Neural cell (in vitro differentiated cells): ENCODE results near the gene HELZ2. TPM values are rescaled to one million over a fixed set of nuclear protein-coding genes. Genes with fewer than 3 reads are reported as not detected.

Experiments
- H2AFZ ChIP-seq: fragments of 200-600, 300-800 bp; sonication (generic), shearing (Covaris generic); 2 replicates; pipeline ENCODE4 v1.6.0; 2014; ENCODE audit warnings: low read depth, mild to moderate bottlenecking, antibody characterized with exemption, low read length, moderate library complexity
- H3F3A ChIP-seq: fragments of 200-600 bp; shearing (Covaris generic); 2 replicates; pipeline ENCODE4 v1.6.1; 2016; ENCODE audit warnings: mild to moderate bottlenecking, moderate library complexity, mixed read lengths, antibody characterized with exemption, low read length; ENCODE audit not compliant: insufficient read depth, poor library complexity, severe bottlenecking
- H3K27ac ChIP-seq: fragments of 200-600, 300-800 bp; sonication (generic), shearing (Covaris generic); 2 replicates; pipeline ENCODE4 v1.5.1; 2014; ENCODE audit warnings: mild to moderate bottlenecking, low read length, moderate library complexity
- H3K27me3 ChIP-seq: fragments of 300-800, 200-600 bp; sonication (generic), shearing (Covaris generic); 2 replicates; pipeline ENCODE4 v1.6.0; 2014; ENCODE audit warnings: mild to moderate bottlenecking, low read depth, low read length, moderate library complexity; ENCODE audit not compliant: insufficient read depth
- H3K36me3 ChIP-seq: fragments of 300-800, 200-600 bp; sonication (generic), shearing (Covaris generic); 2 replicates; pipeline ENCODE4 v1.5.1; 2014; ENCODE audit warnings: mild to moderate bottlenecking, antibody characterized with exemption, low read length, moderate library complexity; ENCODE audit not compliant: insufficient read depth
- H3K4me2 ChIP-seq: fragments of 300-800, 200-600 bp; sonication (generic), shearing (Covaris generic); 2 replicates; pipeline ENCODE4 v1.6.0; 2014; ENCODE audit warnings: mild to moderate bottlenecking, low read length
- H3K4me3 ChIP-seq: fragments of 300-800, 200-600 bp; sonication (generic), shearing (Covaris generic); 2 replicates; pipeline ENCODE4 v1.5.1; 2014; ENCODE audit warnings: mild to moderate bottlenecking, low read length, moderate library complexity
- H3K79me2 ChIP-seq: fragments of 200-600 bp; shearing (Covaris generic); replicated peaks from 2 replicates; pipeline ENCODE4 v1.6.0; 2014; ENCODE audit warnings: mild to moderate bottlenecking, low read length, moderate library complexity; ENCODE audit not compliant: insufficient read depth
- H3K9ac ChIP-seq: fragments of 300-800, 200-600 bp; sonication (generic), shearing (Covaris generic); 2 replicates; pipeline ENCODE4 v1.6.1; 2016; ENCODE audit warnings: mild to moderate bottlenecking, low read length, mixed read lengths
- H3K9me2 ChIP-seq: fragments of 200-600 bp; shearing (Covaris generic); 2 replicates; pipeline ENCODE4 v1.6.1; 2016; ENCODE audit warnings: mild to moderate bottlenecking, low read length, mixed read lengths; ENCODE audit not compliant: insufficient read depth
- H3K9me3 ChIP-seq: fragments of 200-600, 300-800 bp; sonication (generic), shearing (Covaris generic); 2 replicates; pipeline ENCODE4 v1.6.1; 2016; ENCODE audit warnings: mild to moderate bottlenecking, mixed run types, low read length, moderate library complexity, mixed read lengths
- H4K20me1 ChIP-seq: fragments of 200-600 bp; shearing (Covaris generic); 2 replicates; pipeline ENCODE4 v1.6.1; 2016; ENCODE audit warnings: mild to moderate bottlenecking, mixed run types; ENCODE audit not compliant: insufficient read depth
- CTCF ChIP-seq: fragments of 450-650 bp; IDR thresholded peaks from 2 replicates; pipeline ENCODE4 v1.5.1; 2014; ENCODE audit warnings: antibody characterized with exemption, mild to moderate bottlenecking, moderate library complexity; ENCODE audit not compliant: poor library complexity, severe bottlenecking
- EP300 ChIP-seq: fragments of 450-650 bp; conservative IDR thresholded peaks from 2 replicates; pipeline ENCODE4 v1.6.1; 2014; ENCODE audit warnings: antibody characterized with exemption, mild to moderate bottlenecking, moderate library complexity; ENCODE audit not compliant: poor library complexity, severe bottlenecking
- EZH2 ChIP-seq: fragments of 200-600, 300-800 bp; shearing (Covaris generic), sonication (generic); IDR thresholded peaks from 2 replicates; pipeline ENCODE4 v1.6.1; 2014; ENCODE audit warnings: antibody characterized with exemption, low read length, borderline replicate concordance, mild to moderate bottlenecking; ENCODE audit not compliant: insufficient read depth, poor library complexity, severe bottlenecking
- MXI1 ChIP-seq: fragments of 450-650 bp; conservative IDR thresholded peaks from 2 replicates; pipeline ENCODE4 v1.6.1; 2014; ENCODE audit warnings: antibody characterized with exemption, mild to moderate bottlenecking; ENCODE audit not compliant: poor library complexity, severe bottlenecking
- POLR2AphosphoS5 ChIP-seq: IDR thresholded peaks from 2 replicates; pipeline ENCODE4 v1.6.1; 2012
- RAD21 ChIP-seq: fragments of 450-650 bp; conservative IDR thresholded peaks from 2 replicates; pipeline ENCODE4 v1.6.1; 2014; ENCODE audit warnings: antibody characterized with exemption, mild to moderate bottlenecking, moderate library complexity
- REST ChIP-seq: IDR thresholded peaks from 2 replicates; pipeline ENCODE4 v1.6.1; 2012; ENCODE audit warnings: borderline replicate concordance
- SMC3 ChIP-seq: fragments of 450-650 bp; conservative IDR thresholded peaks from 2 replicates; pipeline ENCODE4 v1.6.1; 2014; ENCODE audit warnings: antibody characterized with exemption, mild to moderate bottlenecking, moderate library complexity; ENCODE audit not compliant: poor library complexity
- TAF1 ChIP-seq: IDR thresholded peaks from 2 replicates; pipeline ENCODE4 v1.6.1; 2012; ENCODE audit warnings: low read depth
- polyA plus RNA-seq: library from polyadenylated mRNA; depleted of rRNA; stranded (reverse); fragments of >200 nt; gene quantifications from 2 replicates; pipeline ENCODE4 v1.2.3, GENCODE V29; 2014

The HELZ2 gene
- polyA plus RNA-seq, 1 donor from 2014 or later = 1.3 TPM

GRCh38 chr20:63567136-63567385 lies 7.0 kb downstream of the HELZ2 start:
- no peaks in the 10 kb centered on the region for H3K36me3 ChIP-seq
- H3K9me3 ChIP-seq = no peaks in the 10 kb centered on the region
- H3F3A ChIP-seq = no peaks in the 10 kb centered on the region
- no peak overlapping the region for H3K4me2 ChIP-seq
- TF ChIP-seq MXI1 (no peak), TAF1 (no peak), CTCF (no peak), RAD21 (no peak), SMC3 (no peak), REST (no peak), POLR2AphosphoS5 (no peak), EP300 (no peak), EZH2 (no peak)
- H4K20me1 ChIP-seq = no peaks in the 10 kb centered on the region
- H3K27me3 ChIP-seq = no peaks in the 10 kb centered on the region
- no peak overlapping the region for H3K27ac ChIP-seq
- H3K9ac ChIP-seq = no peak overlapping the region
- H3K9me2 ChIP-seq = no peaks in the 10 kb centered on the region
- H2AFZ ChIP-seq = no peak overlapping the region
- H3K79me2 ChIP-seq = no peaks in the 10 kb centered on the region
- no peak overlapping the region for H3K4me3 ChIP-seq

- Histone ChIP-seq H3K27me3 (no peaks in the 10 kb centered on the region), H3K4me3 (no peak overlapping the region), H3F3A (no peaks in the 10 kb centered on the region), H2AFZ (no peak overlapping the region), H3K27ac (no peak overlapping the region), H4K20me1 (no peaks in the 10 kb centered on the region), H3K9ac (no peak overlapping the region), H3K4me2 (no peak overlapping the region), H3K36me3 (no peaks in the 10 kb centered on the region), H3K9me2 (no peaks in the 10 kb centered on the region), H3K79me2 (no peaks in the 10 kb centered on the region), H3K9me3 (no peaks in the 10 kb centered on the region)
- no peak for TF ChIP-seq POLR2AphosphoS5
- TF ChIP-seq SMC3 = no peak
- no peak for TF ChIP-seq REST
- TF ChIP-seq EZH2 = no peak
- TF ChIP-seq CTCF = no peak
- TF ChIP-seq EP300 = no peak
- TF ChIP-seq RAD21 = no peak
- TF ChIP-seq TAF1 = no peak
Observed at GRCh38 chr20:63566395-63567135, 7.5 kb downstream of the HELZ2 start.
